ENCODE data around the gene ENPP4. TPM values are rescaled to one million over a fixed set of nuclear protein-coding genes. Genes with fewer than 3 reads are reported as not detected.

ENPP4 gene
- total RNA-seq, 4 donors from 2014 or later, result 1.9 to 7.2 (median 4.5) TPM

DNA sequence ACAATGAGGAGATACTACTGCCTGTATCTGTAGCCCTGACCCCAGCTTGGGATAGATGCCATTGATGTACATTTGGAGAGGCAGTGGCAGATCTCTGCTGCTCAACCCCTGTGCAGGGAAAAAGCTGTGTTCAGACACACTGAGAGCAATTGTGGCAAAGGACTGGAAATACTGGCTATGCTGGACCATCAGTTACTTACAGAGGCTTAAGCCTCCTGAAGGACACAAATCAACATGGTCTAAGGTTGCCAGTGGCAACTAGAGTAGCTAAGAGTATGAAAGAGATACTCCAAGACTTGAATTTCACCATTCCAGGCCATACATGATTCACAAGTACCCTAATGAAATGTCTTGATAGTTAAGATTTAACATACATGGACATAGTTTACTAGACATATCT, 32.4 kb upstream of the ENPP4 start:
- no peak overlapping the region for H3K4me3 ChIP-seq (ENCODE audit: low read depth, poor library complexity, severe bottlenecking)
- intact Hi-C loops (cut with DNase I; ENCODE audit: low total_unique reads), result no loop called here
- no peak for TF ChIP-seq POLR2A (IDR thresholded peaks at IDR 0.05)
- TF ChIP-seq, protein P1, sequence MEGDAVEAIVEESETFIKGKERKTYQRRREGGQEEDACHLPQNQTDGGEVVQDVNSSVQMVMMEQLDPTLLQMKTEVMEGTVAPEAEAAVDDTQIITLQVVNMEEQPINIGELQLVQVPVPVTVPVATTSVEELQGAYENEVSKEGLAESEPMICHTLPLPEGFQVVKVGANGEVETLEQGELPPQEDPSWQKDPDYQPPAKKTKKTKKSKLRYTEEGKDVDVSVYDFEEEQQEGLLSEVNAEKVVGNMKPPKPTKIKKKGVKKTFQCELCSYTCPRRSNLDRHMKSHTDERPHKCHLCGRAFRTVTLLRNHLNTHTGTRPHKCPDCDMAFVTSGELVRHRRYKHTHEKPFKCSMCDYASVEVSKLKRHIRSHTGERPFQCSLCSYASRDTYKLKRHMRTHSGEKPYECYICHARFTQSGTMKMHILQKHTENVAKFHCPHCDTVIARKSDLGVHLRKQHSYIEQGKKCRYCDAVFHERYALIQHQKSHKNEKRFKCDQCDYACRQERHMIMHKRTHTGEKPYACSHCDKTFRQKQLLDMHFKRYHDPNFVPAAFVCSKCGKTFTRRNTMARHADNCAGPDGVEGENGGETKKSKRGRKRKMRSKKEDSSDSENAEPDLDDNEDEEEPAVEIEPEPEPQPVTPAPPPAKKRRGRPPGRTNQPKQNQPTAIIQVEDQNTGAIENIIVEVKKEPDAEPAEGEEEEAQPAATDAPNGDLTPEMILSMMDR (IDR thresholded peaks at IDR 0.05), result no peak
- DNase-seq (ENCODE audit: low spot score in 2 of 2), result no peak

DNA sequence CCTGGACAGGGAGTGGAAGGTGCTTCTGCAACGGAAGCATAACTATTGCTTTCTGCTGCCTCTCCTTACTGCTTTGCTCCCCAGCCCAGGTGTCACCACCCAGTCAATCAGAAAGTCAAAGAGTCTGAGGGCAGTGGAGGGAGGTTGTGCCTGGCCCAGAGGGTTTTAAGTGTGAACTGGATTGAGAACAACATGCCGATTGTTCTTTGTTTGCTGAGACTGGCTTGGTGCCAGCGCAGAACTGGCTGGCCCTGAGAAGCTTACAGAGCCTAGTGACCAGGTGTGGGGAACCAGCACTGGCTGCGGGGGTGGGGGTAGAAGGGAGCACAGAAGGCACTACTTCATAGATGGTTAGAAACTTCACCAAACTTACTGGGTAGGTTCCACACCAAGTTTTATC, 31.1 kb upstream of the ENPP4 start:
- TF ChIP-seq POLR2A (IDR thresholded peaks at IDR 0.05), result no peak
- TF ChIP-seq, protein P1 (IDR thresholded peaks at IDR 0.05), result no peak
- 63% methylated on average over 4 of the region's 4 CpGs for WGBS, 2 donors
- no peak overlapping the region for H3K4me3 ChIP-seq (ENCODE audit: low read depth, poor library complexity, severe bottlenecking)
- intact Hi-C loops (cut with DNase I; ENCODE audit: low total_unique reads), result no loop called here
- DNase-seq (ENCODE audit: low spot score in 2 of 2), result no peak

DNA sequence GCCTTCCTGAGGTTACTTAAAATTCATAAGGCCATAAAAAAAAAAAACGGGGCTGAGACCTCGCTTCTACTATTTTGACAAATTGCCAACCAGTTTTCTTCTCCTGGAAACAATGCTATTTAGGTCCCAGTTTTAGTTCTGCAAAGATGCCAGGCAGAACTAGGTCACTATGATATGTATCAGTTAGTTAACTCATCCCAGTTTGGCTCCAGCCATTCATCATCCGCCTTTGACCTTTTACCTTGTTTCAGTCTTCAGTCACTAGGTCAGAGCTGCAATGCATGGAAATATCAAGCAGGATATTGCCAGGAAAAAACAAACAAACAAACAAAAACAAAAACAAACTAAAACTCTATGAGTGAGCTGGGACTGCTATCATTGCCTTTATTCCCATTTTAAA, 29.8 kb upstream of the ENPP4 start:
- intact Hi-C loops (cut with DNase I; ENCODE audit: low total_unique reads), result no loop called here
- no peak for DNase-seq (ENCODE audit: low spot score in 2 of 2)
- no peak for TF ChIP-seq POLR2A (IDR thresholded peaks at IDR 0.05)
- TF ChIP-seq, protein P1 (IDR thresholded peaks at IDR 0.05), result no peak
- no peak overlapping the region for H3K4me3 ChIP-seq (ENCODE audit: low read depth, poor library complexity, severe bottlenecking)
- WGBS, 2 donors, result 41 to 47% methylated on average over 3 of the region's 3 CpGs

DNA sequence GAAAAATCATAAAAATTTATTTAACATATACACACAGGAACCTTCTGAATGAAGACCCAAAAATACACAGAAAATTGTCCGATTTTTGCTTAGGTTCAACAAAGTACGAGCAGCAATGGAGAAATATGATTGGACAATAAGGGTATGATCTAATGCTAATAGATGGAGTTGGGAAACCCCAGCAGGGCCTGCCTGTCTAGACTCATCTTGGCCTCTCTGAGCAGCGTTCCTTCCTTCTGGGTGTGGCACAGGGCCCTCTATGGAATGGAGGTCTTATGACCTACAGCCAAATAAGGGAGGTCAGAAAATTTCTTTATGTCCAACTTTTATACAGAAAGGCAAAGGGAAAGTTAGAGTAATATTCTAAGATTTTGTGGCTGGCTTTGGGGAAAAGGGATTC, 27.7 kb upstream of the ENPP4 start:
- no peak overlapping the region for H3K4me3 ChIP-seq (ENCODE audit: low read depth, poor library complexity, severe bottlenecking)
- no peak for DNase-seq (ENCODE audit: low spot score in 2 of 2)
- intact Hi-C loops (cut with DNase I; ENCODE audit: low total_unique reads), result no loop called here
- WGBS, 2 donors, result 54 to 59% methylated on average over 3 of the region's 3 CpGs
- TF ChIP-seq, protein P1 (IDR thresholded peaks at IDR 0.05), result no peak
- no peak for TF ChIP-seq POLR2A (IDR thresholded peaks at IDR 0.05)

DNA sequence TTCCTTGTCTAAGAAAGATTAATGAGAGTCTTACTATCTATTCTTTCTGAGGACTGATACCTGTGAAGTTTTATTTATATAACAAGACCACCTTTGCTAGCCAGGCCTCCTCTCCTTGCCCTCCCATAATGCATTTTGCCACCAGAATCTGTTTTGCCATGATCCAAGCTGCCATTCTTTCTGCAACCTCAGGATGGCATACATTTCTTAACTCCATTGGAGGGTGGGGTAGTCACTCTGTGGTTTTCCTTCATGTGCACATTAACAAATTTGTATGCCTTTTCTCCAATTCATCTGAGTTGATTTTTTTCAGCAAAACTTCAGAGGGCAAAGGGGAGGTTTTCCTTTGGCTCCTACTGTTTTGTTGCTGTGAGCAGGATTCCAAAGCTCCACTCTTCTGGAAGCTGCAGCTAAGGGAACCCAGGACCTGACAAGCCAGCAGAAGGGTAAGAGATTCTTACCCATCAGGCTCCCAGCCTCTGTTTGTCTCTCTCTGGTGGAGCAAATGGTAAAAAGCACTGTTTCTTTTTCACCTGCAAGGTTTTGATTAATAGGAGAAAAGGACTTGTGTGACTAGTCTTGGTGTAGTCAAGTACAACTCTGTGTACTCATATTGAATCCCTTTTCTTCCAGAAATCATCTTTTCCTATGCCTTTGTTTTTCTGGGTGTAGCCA, 26.2 kb upstream of the ENPP4 start:
- no peak for DNase-seq (ENCODE audit: low spot score in 2 of 2)
- intact Hi-C loops (cut with DNase I; ENCODE audit: low total_unique reads), result no loop called here
- H3K4me3 ChIP-seq (ENCODE audit: low read depth, poor library complexity, severe bottlenecking), result no peak overlapping the region
- TF ChIP-seq POLR2A (IDR thresholded peaks at IDR 0.05), result no peak
- TF ChIP-seq, protein P1 (IDR thresholded peaks at IDR 0.05), result no peak

DNA sequence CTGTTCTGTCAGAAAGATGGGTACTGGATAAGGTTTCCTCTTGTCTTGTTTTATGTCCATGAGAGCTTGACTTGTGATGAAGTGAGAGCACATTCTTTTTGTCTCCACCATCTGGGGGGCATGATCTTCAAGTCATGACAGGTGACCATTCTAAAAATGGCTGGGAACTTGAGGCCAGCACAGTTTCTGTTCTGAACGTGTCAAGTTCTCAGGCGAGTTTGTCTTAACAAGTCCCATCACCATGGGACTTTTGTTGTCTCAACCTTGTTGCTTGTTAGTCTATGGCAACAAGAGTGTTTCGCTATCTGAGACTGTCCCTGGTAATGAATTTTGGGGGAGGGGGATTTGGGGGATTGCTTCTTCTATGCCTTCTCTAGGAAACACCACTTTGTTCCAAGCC, 25.6 kb upstream of the ENPP4 start:
- TF ChIP-seq POLR2A (IDR thresholded peaks at IDR 0.05), result no peak
- TF ChIP-seq, protein P1 (IDR thresholded peaks at IDR 0.05), result no peak
- intact Hi-C loops (cut with DNase I; ENCODE audit: low total_unique reads), result no loop called here
- no peak for DNase-seq (ENCODE audit: low spot score in 2 of 2)
- H3K4me3 ChIP-seq (ENCODE audit: low read depth, poor library complexity, severe bottlenecking), result no peak overlapping the region
- 70 to 85% methylated on average over 3 of the region's 3 CpGs for WGBS, 2 donors
